ENCODE measurements around the gene ADARB1.

GRCh38 chr21:45256021-45256911, 181.9 kb downstream of the ADARB1 start:
- TF ChIP-seq CTCF (IDR thresholded peaks at IDR 0.05; ENCODE audit: insufficient read depth, low read depth, low read length): no peak
- no peak for TF ChIP-seq EZH2 (IDR thresholded peaks at IDR 0.05; ENCODE audit: insufficient read depth, low read length)

Data from astrocyte (in vitro differentiated cells and primary cell).